H9 (cell line): ENCODE results near the gene TBCB. TPM values are rescaled to one million over a fixed set of nuclear protein-coding genes. Genes with fewer than 3 reads are reported as not detected.

Source experiments
- DNase-seq: peaks from one replicate; pipeline ENCODE4 v3.0.0-alpha.2; 2017
- H2AFZ ChIP-seq: one replicate; pipeline ENCODE4 v1.6.1; 2013; ENCODE audit warnings: mild to moderate bottlenecking, low read length, control low read depth, moderate library complexity
- H2AK5ac ChIP-seq: 2 replicates; pipeline ENCODE4 v1.6.1; 2013; ENCODE audit warnings: low read length, control low read depth, mixed read lengths; ENCODE audit not compliant: insufficient read length
- H2BK120ac ChIP-seq: one replicate; pipeline ENCODE4 v1.6.1; 2013; ENCODE audit warnings: low read depth, mild to moderate bottlenecking, low read length, control low read depth, inconsistent platforms; ENCODE audit not compliant: poor library complexity, severe bottlenecking
- H2BK12ac ChIP-seq: 2 replicates; pipeline ENCODE4 v1.6.1; 2013; ENCODE audit warnings: low read length, control low read depth, mixed read lengths, low read depth; ENCODE audit not compliant: insufficient read length
- H2BK15ac ChIP-seq: 2 replicates; pipeline ENCODE4 v1.6.1; 2013; ENCODE audit warnings: low read depth, low read length, control low read depth
- H2BK20ac ChIP-seq: one replicate; pipeline ENCODE4 v1.6.1; 2013; ENCODE audit warnings: low read depth, mild to moderate bottlenecking, low read length, control low read depth, inconsistent platforms; ENCODE audit not compliant: poor library complexity, severe bottlenecking
- H2BK5ac ChIP-seq: 2 replicates; pipeline ENCODE4 v1.6.1; 2013; ENCODE audit warnings: low read length, control low read depth, mixed read lengths; ENCODE audit not compliant: insufficient read length
- H3K14ac ChIP-seq: 2 replicates; pipeline ENCODE4 v1.6.1; 2013; ENCODE audit warnings: low read length, control low read depth; ENCODE audit not compliant: insufficient read depth
- H3K18ac ChIP-seq: 2 replicates; pipeline ENCODE4 v1.6.1; 2013; ENCODE audit warnings: low read depth, mild to moderate bottlenecking, mixed read lengths, low read length, control low read depth; ENCODE audit not compliant: insufficient read length
- H3K23ac ChIP-seq: 2 replicates; pipeline ENCODE4 v1.6.1; 2013; ENCODE audit warnings: low read length, control low read depth, mixed read lengths, low read depth; ENCODE audit not compliant: insufficient read length
- H3K23me2 ChIP-seq: 2 replicates; pipeline ENCODE4 v1.6.1; 2013; ENCODE audit warnings: low read depth, mild to moderate bottlenecking, mixed read lengths, low read length, control low read depth; ENCODE audit not compliant: insufficient read length, poor library complexity, severe bottlenecking
- H3K27ac ChIP-seq: 2 replicates; pipeline ENCODE4 v1.5.1; 2013; ENCODE audit warnings: low read length, control low read depth, mixed read lengths, low read depth; ENCODE audit not compliant: insufficient read length
- H3K27me3 ChIP-seq: 2 replicates; pipeline ENCODE4 v1.6.1; 2013; ENCODE audit warnings: low read length, control low read depth, inconsistent platforms; ENCODE audit not compliant: insufficient read depth
- H3K4ac ChIP-seq: 2 replicates; pipeline ENCODE4 v1.6.1; 2013; ENCODE audit warnings: low read depth, mild to moderate bottlenecking, control low read depth, inconsistent platforms, low read length, moderate library complexity
- H3K4me1 ChIP-seq: 2 replicates; pipeline ENCODE4 v1.6.1; 2013; ENCODE audit warnings: low read length, control low read depth, inconsistent platforms; ENCODE audit not compliant: insufficient read depth
- H3K4me2 ChIP-seq: 2 replicates; pipeline ENCODE4 v1.6.1; 2013; ENCODE audit warnings: low read length, control low read depth, mixed read lengths; ENCODE audit not compliant: insufficient read length, insufficient read depth
- H3K56ac ChIP-seq: 2 replicates; pipeline ENCODE4 v1.6.1; 2013; ENCODE audit warnings: low read depth, mild to moderate bottlenecking, mixed read lengths, low read length, control low read depth; ENCODE audit not compliant: insufficient read length
- H3K79me1 ChIP-seq: 2 replicates; pipeline ENCODE4 v1.6.1; 2013; ENCODE audit warnings: low read depth, mild to moderate bottlenecking, moderate library complexity, low read length, control low read depth, inconsistent platforms; ENCODE audit not compliant: insufficient read depth, poor library complexity, severe bottlenecking
- H3K79me2 ChIP-seq: 2 replicates; pipeline ENCODE4 v1.6.1; 2013; ENCODE audit warnings: low read length, control low read depth, inconsistent platforms; ENCODE audit not compliant: insufficient read depth
- H3K9ac ChIP-seq: 2 replicates; pipeline ENCODE4 v1.6.1; 2013; ENCODE audit warnings: low read length, control low read depth, mixed read lengths; ENCODE audit not compliant: insufficient read length; ENCODE audit errors: extremely low read depth
- H3K9me3 ChIP-seq: one replicate; pipeline ENCODE4 v1.6.1; 2013; ENCODE audit warnings: low read depth, low read length, inconsistent platforms; ENCODE audit not compliant: control insufficient read depth
- H3T11ph ChIP-seq: one replicate; pipeline ENCODE4 v1.6.1; 2013; ENCODE audit warnings: mild to moderate bottlenecking, low read length, control low read depth, inconsistent platforms
- H4K20me1 ChIP-seq: one replicate; pipeline ENCODE4 v1.6.1; 2013; ENCODE audit not compliant: control insufficient read depth, insufficient read length, insufficient read depth
- H4K5ac ChIP-seq: 2 replicates; pipeline ENCODE4 v1.6.1; 2013; ENCODE audit warnings: low read depth, mild to moderate bottlenecking, mixed read lengths, low read length, control low read depth; ENCODE audit not compliant: insufficient read length
- H4K8ac ChIP-seq: replicated peaks from 2 replicates; pipeline ENCODE4 v1.6.1; 2013; ENCODE audit warnings: low read length, control low read depth, mixed read lengths, low read depth; ENCODE audit not compliant: insufficient read length
- H4K91ac ChIP-seq: 2 replicates; pipeline ENCODE4 v1.6.1; 2013; ENCODE audit warnings: low read depth, mild to moderate bottlenecking, moderate library complexity, mixed read lengths, low read length, control low read depth; ENCODE audit not compliant: insufficient read length
- H3K27ac Mint-ChIP-seq, 3 experiments: 2 replicates in 2 of 3; 3 replicates in 1 of 3; pipeline ENCODE4 v1.8.0; 2020 to 2021; ENCODE audit warnings: mixed read lengths in 3 of 3, mild to moderate bottlenecking in 1 of 3, moderate library complexity in 1 of 3
- H3K27me3 Mint-ChIP-seq: 2 replicates; pipeline ENCODE4 v1.8.0; 2021; ENCODE audit warnings: low read depth, mild to moderate bottlenecking, moderate library complexity, mixed read lengths
- H3K36me3 Mint-ChIP-seq, 3 experiments: 2 replicates in 2 of 3; 3 replicates in 1 of 3; pipeline ENCODE4 v1.8.0; 2020 to 2021; ENCODE audit warnings: low read depth in 3 of 3, mixed read lengths in 3 of 3; ENCODE audit not compliant: insufficient read depth in 1 of 3
- H3K4me1 Mint-ChIP-seq, 2 experiments: 2 replicates each; pipeline ENCODE4 v1.8.0; 2020; ENCODE audit warnings: mixed read lengths in 2 of 2
- H3K4me3 Mint-ChIP-seq, 2 experiments: 2 replicates in 1 of 2; 3 replicates in 1 of 2; pipeline ENCODE4 v1.8.0; 2020 to 2021; ENCODE audit warnings: mild to moderate bottlenecking in 2 of 2, mixed read lengths in 2 of 2, moderate library complexity in 1 of 2
- H3K9me3 Mint-ChIP-seq, 2 experiments: 2 replicates in 1 of 2; 3 replicates in 1 of 2; pipeline ENCODE4 v1.8.0; 2020; ENCODE audit warnings: mild to moderate bottlenecking in 2 of 2, mixed read lengths in 2 of 2, moderate library complexity in 1 of 2
- WGBS: extraction: QIAGEN DNeasy Blood & Tissue Kit; methylation state at CpG from one replicate; pipeline ENCODE4 v1.1.7; 2013; ENCODE audit warnings: missing lambda C conversion rate, low lambda C conversion rate, mixed read lengths; ENCODE audit not compliant: insufficient read length; ENCODE audit errors: extremely low coverage; 5-methylcytosine and 5-hydroxymethylcytosine counted together
- total RNA-seq: library from RNA; stranded (reverse); gene quantifications from 2 replicates; pipeline ENCODE4 v1.2.1, GENCODE V29; 2021
- TF ChIP-seq, protein P1 (sequence below): fragments of 200-600 bp; sonication (generic); conservative IDR thresholded peaks from 3 replicates; pipeline ENCODE4 v1.8.0; 2021; ENCODE audit warnings: antibody characterized with exemption, mild to moderate bottlenecking

TBCB gene
- total RNA-seq, 1 experiment from 2014 or later, result 216 TPM

DNA sequence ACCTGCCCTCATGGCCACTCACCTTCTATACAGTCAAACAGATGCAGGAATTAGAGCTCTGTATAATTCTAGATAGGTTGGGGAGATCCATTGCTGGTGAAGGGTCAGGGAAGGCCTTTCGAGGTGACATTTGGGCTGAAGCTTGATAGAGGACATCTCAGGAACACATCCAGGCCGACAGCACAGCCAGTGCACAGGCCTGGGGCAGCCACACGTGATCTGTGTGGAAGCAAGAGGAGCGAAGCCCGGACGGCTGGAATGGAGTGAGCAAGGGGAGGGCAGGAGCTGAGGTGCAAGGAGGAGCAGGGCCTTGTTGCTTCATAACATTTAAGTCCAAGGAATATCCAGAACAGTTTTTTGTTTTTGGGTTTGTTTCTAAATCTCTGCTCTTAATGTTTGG, 8.8 kb upstream of the TBCB start:
- no CpG with 5 or more reads among the region's 6 CpGs for WGBS
- H3K79me2 ChIP-seq, result no peaks in the 10 kb centered on the region
- no peak overlapping the region for H4K8ac ChIP-seq
- no peak overlapping the region for H3K14ac ChIP-seq
- no peak overlapping the region for H3K4me2 ChIP-seq
- no peaks in the 10 kb centered on the region for H3K23me2 ChIP-seq
- H3K4me1 Mint-ChIP-seq, result peaks cover 23 to 25% of the 10 kb centered on the region in 2 experiments
- H2BK120ac ChIP-seq, result no peak overlapping the region
- H3K23ac ChIP-seq, result no peak overlapping the region
- H2BK15ac ChIP-seq, result no peak overlapping the region
- H3K36me3 Mint-ChIP-seq, result peaks cover 24 to 56% (median 44%) of the 10 kb centered on the region in 3 experiments
- H3K4ac ChIP-seq, result no peak overlapping the region
- no peak overlapping the region for H2BK12ac ChIP-seq
- DNase-seq, result no peak
- H2AK5ac ChIP-seq, result no peak overlapping the region
- H3K27ac ChIP-seq, result no peak overlapping the region
- no peak overlapping the region for H3K56ac ChIP-seq
- no peak overlapping the region for H2BK5ac ChIP-seq
- no peaks in the 10 kb centered on the region; the same call in 1 of the 2 replicates for H3K4me1 ChIP-seq
- no peak overlapping the region for H4K91ac ChIP-seq
- H3K79me1 ChIP-seq, result no peaks in the 10 kb centered on the region
- H3K18ac ChIP-seq, result no peak overlapping the region
- no peak overlapping the region for H2AFZ ChIP-seq
- no peak overlapping the region for H4K5ac ChIP-seq
- peak overlapping the region in 2 of 3 experiments; percentile 92 to 93; a peak in 5 of 7 replicates for H3K27ac Mint-ChIP-seq
- no peak overlapping the region for H3T11ph ChIP-seq
- no peaks in the 10 kb centered on the region for H3K9me3 ChIP-seq
- H3K4me3 Mint-ChIP-seq, result 0 out of 5 replicates have a peak overlapping the region, but pooled peaks of 1 of the 2 experiments have one; percentile 31
- no peak overlapping the region for H2BK20ac ChIP-seq
- no peaks in the 10 kb centered on the region; the same call in 1 of the 2 replicates for H3K27me3 Mint-ChIP-seq
- H3K27me3 ChIP-seq, result no peaks in the 10 kb centered on the region
- H3K9me3 Mint-ChIP-seq, result no peaks in the 10 kb centered on the region
- no peaks in the 10 kb centered on the region for H4K20me1 ChIP-seq
- TF ChIP-seq, protein P1, sequence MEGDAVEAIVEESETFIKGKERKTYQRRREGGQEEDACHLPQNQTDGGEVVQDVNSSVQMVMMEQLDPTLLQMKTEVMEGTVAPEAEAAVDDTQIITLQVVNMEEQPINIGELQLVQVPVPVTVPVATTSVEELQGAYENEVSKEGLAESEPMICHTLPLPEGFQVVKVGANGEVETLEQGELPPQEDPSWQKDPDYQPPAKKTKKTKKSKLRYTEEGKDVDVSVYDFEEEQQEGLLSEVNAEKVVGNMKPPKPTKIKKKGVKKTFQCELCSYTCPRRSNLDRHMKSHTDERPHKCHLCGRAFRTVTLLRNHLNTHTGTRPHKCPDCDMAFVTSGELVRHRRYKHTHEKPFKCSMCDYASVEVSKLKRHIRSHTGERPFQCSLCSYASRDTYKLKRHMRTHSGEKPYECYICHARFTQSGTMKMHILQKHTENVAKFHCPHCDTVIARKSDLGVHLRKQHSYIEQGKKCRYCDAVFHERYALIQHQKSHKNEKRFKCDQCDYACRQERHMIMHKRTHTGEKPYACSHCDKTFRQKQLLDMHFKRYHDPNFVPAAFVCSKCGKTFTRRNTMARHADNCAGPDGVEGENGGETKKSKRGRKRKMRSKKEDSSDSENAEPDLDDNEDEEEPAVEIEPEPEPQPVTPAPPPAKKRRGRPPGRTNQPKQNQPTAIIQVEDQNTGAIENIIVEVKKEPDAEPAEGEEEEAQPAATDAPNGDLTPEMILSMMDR, result no peak
- no peak overlapping the region for H3K9ac ChIP-seq
